ENCODE results near the gene PRPF40B. TPM values are rescaled to one million over a fixed set of nuclear protein-coding genes. Genes with fewer than 3 reads are reported as not detected.

PRPF40B gene
- total and polyA plus RNA-seq, 2 of the 13 experiments (the other 11 are each of a cell fraction or from before 2014, with no cell fraction given) = 5.0 to 7.8 TPM

DNA sequence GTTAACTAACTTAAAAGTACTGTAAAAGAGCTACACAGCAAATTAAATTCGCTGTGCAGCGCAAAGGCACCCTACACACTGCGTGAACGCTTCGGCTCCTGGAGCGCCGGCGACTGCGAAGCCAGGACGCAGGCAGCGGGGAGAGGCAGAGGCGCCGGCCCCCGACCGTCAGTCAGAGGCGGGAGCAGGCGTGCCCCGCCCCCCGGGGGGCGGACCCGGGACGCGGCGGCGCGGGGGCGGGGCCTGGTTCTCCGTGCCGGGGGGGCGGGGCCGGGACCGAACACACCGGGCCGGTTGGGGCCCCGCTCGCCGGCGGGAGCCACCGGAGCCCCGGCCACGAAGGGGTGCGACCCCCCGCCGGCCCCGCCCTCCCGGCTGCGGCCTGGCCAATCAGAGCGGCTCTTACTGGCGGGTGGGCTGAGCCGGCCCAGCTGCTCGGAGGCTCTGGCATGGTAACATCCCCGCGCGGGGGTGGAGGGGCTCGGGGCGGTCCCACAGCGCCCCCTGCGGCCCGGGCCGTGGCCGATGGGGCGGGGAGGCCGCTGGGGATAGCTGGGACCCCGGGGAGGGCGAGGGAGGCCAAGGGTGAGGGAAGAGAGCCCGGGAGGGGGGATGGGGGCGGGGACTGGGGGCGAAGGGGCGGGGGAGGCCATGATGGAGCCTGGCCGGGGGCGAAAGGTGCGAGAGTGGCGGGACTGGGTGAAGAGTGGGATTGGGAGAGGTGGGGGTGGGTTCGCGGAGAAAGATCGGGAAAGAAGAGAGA is at the start of gene PRPF40B (continued):
- TF ChIP-seq, protein P1, sequence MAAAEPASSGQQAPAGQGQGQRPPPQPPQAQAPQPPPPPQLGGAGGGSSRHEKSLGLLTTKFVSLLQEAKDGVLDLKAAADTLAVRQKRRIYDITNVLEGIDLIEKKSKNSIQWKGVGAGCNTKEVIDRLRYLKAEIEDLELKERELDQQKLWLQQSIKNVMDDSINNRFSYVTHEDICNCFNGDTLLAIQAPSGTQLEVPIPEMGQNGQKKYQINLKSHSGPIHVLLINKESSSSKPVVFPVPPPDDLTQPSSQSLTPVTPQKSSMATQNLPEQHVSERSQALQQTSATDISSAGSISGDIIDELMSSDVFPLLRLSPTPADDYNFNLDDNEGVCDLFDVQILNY (CRISPR knock-in tag; conservative IDR thresholded peaks at IDR 0.05) = no peak
- TF ChIP-seq, protein P2, sequence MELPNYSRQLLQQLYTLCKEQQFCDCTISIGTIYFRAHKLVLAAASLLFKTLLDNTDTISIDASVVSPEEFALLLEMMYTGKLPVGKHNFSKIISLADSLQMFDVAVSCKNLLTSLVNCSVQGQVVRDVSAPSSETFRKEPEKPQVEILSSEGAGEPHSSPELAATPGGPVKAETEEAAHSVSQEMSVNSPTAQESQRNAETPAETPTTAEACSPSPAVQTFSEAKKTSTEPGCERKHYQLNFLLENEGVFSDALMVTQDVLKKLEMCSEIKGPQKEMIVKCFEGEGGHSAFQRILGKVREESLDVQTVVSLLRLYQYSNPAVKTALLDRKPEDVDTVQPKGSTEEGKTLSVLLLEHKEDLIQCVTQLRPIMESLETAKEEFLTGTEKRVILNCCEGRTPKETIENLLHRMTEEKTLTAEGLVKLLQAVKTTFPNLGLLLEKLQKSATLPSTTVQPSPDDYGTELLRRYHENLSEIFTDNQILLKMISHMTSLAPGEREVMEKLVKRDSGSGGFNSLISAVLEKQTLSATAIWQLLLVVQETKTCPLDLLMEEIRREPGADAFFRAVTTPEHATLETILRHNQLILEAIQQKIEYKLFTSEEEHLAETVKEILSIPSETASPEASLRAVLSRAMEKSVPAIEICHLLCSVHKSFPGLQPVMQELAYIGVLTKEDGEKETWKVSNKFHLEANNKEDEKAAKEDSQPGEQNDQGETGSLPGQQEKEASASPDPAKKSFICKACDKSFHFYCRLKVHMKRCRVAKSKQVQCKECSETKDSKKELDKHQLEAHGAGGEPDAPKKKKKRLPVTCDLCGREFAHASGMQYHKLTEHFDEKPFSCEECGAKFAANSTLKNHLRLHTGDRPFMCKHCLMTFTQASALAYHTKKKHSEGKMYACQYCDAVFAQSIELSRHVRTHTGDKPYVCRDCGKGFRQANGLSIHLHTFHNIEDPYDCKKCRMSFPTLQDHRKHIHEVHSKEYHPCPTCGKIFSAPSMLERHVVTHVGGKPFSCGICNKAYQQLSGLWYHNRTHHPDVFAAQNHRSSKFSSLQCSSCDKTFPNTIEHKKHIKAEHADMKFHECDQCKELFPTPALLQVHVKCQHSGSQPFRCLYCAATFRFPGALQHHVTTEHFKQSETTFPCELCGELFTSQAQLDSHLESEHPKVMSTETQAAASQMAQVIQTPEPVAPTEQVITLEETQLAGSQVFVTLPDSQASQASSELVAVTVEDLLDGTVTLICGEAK (IDR thresholded peaks at IDR 0.05) = no peak
- TF ChIP-seq, protein P2 (CRISPR knock-in tag; IDR thresholded peaks at IDR 0.05) = no peak
- no peak for TF ChIP-seq JUNB (CRISPR knock-in tag; IDR thresholded peaks at IDR 0.05; ENCODE audit: borderline replicate concordance)
- 0 out of 2 replicates have a peak, but pooled peaks have one; percentile 17 for TF ChIP-seq ZNF33B (CRISPR knock-in tag; IDR thresholded peaks at IDR 0.05)
- no peak for TF ChIP-seq RELA (CRISPR knock-in tag; IDR thresholded peaks at IDR 0.05)
- TF ChIP-seq MIER2 (CRISPR knock-in tag; IDR thresholded peaks at IDR 0.05) = no peak
- no peak for TF ChIP-seq GZF1 (CRISPR knock-in tag; IDR thresholded peaks at IDR 0.05)
- peak; percentile 63; the same call in 1 of the 2 replicates for TF ChIP-seq GATA4 (IDR thresholded peaks at IDR 0.05; ENCODE audit: borderline replicate concordance, low read depth)
- no peak; the same call in 1 of the 2 replicates for TF ChIP-seq ZFP90 (CRISPR knock-in tag; IDR thresholded peaks at IDR 0.05; ENCODE audit: borderline replicate concordance)
- TF ChIP-seq, protein P3, sequence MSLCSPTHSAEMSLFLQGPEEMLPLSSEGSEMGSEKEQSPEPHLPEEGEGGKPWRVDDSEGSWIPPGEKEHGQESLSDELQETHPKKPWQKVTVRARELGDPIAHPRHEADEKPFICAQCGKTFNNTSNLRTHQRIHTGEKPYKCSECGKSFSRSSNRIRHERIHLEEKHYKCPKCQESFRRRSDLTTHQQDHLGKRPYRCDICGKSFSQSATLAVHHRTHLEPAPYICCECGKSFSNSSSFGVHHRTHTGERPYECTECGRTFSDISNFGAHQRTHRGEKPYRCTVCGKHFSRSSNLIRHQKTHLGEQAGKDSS (CRISPR knock-in tag; IDR thresholded peaks at IDR 0.05; ENCODE audit: borderline replicate concordance, low read depth) = no peak
- TF ChIP-seq, protein P4, sequence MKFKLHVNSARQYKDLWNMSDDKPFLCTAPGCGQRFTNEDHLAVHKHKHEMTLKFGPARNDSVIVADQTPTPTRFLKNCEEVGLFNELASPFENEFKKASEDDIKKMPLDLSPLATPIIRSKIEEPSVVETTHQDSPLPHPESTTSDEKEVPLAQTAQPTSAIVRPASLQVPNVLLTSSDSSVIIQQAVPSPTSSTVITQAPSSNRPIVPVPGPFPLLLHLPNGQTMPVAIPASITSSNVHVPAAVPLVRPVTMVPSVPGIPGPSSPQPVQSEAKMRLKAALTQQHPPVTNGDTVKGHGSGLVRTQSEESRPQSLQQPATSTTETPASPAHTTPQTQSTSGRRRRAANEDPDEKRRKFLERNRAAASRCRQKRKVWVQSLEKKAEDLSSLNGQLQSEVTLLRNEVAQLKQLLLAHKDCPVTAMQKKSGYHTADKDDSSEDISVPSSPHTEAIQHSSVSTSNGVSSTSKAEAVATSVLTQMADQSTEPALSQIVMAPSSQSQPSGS (CRISPR knock-in tag; IDR thresholded peaks at IDR 0.05) = no peak
- no peak for TF ChIP-seq GATAD2A (CRISPR knock-in tag; IDR thresholded peaks at IDR 0.05)
- TF ChIP-seq NFYC (CRISPR knock-in tag; IDR thresholded peaks at IDR 0.05) = peak; percentile 89
- TF ChIP-seq MIER3 (CRISPR knock-in tag; IDR thresholded peaks at IDR 0.05; ENCODE audit: borderline replicate concordance) = peak; percentile 18; the same call in 1 of the 2 replicates
- TF ChIP-seq RBAK (CRISPR knock-in tag; IDR thresholded peaks at IDR 0.05) = no peak
- peak; percentile 81 for TF ChIP-seq ZNF430 (CRISPR knock-in tag; IDR thresholded peaks at IDR 0.05)
- no peak for TF ChIP-seq RORA (CRISPR knock-in tag; IDR thresholded peaks at IDR 0.05)
- TF ChIP-seq ZNF75D (CRISPR knock-in tag; IDR thresholded peaks at IDR 0.05; ENCODE audit: borderline replicate concordance) = no peak

Data from HepG2 (cell line).